NCI-H1417 (cell line): ENCODE measurements around the gene UBE2L3.
"Not testable (repeated sequence)": the region's sequence is repeated elsewhere in the genome, so short reads cannot be mapped to it uniquely, and the experiment has no call there.

Source experiments
- DNase-seq, 3 experiments: peaks; one replicate each; lab custom pipeline; 2025; lab: John Stamatoyannopoulos, UW

UBE2L3 gene

DNA sequence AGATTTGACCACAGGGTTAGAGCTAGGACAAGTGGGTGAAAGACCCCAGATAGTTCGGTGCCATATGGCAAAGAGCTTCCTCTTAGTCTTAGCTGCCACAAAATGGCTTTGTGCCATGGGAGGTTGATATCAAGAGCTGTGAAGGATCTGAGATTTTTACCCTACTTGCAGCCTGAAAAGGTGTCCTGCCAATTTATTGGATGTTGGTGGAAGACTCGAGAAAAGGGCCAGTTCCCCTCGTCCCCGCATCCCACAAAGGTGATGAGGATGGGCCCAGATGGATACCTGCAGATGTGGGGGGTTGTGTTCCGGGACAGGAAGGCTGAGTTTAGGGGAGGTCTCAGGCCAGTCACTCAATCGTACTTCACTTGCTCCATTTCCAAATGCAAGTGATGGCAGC, 35.1 kb downstream of the UBE2L3 start:
- DNase-seq = no peak

DNA sequence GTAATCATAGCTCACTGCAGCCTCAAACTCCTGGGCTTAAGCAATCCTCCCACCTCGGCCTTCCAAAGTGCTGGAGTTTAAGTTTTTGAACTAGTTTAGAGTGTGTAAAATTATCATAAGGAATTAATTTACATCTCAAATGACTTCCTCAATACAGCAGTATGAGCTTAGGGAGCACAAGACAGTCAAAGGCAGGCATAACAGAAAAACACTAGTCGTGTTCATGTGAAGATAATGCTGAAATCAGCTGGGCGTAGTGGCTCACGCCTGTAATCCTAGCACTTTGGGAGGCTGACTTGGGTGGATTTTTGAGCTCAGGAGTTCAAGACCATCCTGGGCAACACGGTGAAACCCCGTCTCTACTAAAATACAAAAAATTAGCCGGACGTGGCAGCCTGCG, 36.5 kb downstream of the UBE2L3 start:
- DNase-seq = no peak

DNA sequence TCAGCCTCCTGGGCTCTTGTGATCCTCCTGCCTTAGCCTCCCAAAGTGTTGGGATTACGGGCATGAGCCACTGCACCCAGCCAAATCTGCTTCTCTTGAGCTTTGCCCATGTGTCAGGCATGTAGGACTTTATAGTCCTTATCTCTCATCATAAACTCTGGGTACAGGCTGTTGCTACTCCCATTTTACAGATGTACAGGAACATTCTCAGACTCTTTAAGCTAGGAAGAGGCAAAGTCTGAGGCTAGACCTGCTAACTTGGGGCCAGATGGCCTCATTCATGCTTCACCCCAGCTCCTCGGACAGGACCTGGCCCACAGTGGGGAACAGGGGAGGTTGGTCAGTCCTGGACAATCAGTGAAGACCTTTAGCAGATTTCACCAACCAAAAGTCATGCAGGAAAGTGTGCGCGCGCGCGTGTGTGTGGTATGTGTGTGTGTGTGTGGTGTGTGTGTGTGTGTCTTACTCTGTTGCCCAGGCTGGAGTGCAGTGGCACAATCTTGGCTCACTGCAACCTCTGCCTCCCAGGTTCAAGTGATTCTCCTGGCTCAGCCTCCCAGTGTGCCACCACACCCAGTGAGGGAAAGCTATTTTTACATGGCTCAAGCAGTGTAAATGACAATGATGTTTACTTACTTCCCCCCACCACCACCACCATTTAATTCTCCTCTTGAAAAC, 38.5 kb downstream of the UBE2L3 start:
- no peak for DNase-seq

DNA sequence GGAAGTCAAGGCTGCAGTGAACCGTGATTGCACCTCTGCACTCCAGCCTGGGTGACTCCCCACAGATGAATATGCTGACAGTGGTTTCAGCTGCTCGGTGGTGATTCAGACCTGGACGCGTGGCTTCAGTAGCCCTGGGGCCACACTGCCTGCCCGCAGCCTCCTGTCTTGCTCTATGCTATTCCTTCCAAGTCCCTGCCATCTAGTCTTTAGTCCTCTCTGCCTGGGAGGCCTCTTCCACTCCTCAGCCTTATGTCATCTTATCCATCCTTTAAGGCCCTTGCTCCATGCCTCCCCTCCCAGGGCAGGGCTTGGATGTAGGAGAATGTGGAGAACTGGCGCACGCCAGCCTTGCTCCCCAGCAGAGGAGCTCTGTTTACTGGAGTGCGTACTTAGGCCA, 39.3 kb downstream of the UBE2L3 start:
- DNase-seq = no peak

DNA sequence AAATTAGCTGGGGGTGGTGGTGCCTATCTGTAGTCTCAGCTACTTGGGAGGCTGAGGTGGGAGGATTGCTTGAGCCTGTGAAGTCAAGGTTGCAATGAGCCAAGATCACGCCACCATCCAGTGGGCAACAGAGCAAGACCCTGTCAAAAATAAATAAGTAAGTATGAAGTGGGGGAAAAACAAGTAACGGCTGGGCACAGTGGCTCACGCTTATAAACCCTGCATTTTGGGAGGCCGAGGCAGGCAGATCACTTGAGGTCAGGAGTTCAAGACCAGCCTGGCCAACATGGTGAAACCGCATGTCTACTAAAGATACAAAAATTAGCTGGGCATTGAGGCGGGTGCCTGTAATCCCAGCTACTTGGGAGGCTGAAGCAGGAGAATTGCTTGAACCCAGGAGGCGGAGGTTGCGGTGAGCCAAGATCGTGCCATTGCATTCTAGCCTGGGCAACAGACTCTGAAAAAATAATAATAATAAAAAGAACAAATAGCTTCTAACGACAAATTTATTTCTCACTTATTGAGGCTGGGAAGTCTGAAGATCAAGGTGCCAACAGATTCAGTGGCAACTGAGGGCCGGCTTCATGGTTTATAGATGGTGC, 42.1 kb downstream of the UBE2L3 start:
- not testable (repeated sequence) for DNase-seq

DNA sequence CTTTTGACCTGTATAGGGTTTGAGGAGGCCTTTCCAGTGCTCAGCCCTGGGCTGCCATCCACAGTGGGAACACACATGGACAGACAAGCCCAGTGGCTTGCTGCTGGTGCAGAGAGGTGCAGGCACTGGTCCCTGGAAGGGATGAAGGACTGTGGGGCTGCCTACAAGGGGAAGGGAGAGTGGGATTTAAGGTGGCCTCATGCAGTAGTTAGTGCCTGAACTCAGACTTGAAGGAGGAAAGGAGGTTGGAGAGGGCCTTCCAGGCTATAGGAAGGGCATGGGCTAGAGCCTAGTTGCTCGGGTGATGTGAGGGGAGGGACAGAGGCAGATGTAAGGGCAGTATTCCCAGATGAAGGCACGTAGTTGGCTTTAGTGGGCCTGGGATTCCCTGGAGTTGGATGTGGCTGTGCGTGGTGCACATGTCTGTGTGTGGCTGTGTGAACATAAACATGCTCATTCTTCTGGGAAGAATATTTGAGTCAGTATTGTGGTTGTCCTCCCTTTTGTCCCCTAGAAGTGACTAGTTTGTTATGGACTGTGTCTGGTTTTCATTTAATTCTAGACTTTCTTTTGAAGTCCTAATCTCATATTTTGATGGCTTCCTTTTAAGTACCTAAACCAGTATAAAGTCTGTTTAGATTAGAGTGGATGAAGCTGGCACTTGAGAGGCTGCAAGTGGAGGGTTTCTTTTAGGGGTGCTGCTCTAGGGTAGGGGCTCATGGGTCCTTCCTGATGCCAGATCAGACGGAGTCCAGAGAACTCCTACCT, 43.9 kb downstream of the UBE2L3 start:
- DNase-seq = no peak

DNA sequence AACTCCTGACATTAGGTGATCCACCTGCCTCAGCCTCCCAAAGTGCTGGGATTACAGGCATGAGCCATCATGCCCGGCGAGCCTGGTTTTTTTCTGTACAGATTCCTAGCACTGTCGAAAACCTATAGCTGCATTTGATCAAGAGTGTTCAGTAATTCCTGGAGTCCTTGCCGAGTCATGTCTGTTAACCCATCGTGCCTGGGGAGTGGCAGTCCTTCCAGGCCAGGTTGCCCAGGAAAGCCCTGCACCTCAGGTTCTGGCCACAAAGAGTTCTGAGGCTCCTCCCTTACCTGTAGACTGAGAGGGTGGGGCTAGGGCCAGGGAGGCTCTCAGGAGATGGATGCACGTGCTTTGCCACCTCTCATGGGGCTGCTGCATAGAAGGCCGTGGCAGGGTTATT, 45.3 kb downstream of the UBE2L3 start:
- no peak for DNase-seq

DNA sequence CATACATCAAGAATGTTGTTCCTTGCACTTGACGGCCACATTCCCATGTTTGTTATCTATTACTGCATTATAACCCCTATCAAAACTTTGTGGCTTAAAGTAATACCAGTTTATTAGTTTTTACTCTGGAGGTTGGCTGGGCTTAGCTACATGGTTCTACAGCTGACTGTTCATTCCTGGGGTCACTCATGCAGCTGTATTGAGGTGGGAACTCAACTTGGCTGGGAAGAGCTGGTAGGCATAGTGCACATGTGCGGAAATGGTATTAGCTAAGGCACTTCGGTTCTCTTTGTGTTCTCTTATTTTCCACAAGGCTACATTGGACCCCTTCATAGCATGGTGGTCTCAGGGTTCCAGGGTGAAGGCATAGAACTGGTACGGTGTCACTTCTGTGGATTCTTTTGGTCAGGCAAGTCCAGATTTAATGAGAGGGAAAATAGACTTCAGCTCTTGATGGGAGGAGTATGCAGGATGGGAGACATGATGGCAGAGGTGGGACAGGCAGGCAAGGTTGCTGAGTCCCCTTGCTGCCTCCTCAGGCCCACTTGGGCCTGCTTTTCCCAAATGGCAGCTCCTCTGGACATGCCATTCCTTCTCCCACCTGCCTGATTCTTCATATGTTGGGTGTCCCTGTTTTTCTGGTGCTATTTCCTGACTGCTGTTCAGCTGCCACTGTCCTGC, 46.2 kb downstream of the UBE2L3 start:
- no peak for DNase-seq

DNA sequence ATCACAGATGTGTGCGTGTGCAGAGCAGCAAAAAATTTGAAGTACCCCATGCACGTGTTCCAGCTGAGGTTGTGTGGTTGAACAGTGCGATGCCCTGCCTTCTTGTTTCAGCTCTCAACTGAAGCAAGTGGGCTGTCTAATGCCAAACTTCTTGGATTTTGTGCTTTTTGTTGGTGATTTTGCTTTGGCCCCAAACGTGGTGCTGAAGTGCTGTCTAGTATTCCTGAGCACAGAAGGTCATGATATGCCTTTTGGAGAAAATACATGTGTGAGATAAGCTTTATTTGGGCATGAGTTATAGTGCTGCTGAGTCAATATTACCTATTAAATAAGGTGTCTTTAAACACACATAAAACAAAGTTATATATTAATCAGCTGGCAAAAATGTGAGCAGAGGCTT, 48.2 kb downstream of the UBE2L3 start:
- DNase-seq = no peak

DNA sequence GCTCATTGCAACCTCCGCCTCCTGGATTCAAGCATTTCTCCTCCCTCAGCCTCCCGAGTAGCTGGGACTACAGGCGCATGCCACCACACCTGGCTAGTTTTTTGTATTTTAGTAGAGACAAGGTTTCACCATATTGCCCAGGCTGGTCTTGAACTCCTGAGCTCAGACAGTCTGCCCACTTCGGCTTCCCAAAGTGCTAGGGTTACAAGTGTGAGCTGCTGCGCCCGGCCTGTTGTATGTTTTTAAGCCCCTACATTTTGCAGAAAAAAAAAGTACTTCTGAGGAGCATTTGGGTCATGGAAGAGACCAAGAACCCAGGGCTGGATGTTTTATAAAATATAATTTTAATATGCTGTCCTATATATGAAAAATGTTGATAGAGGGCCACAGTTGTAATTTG, 49.8 kb downstream of the UBE2L3 start:
- not testable (repeated sequence) for DNase-seq

DNA sequence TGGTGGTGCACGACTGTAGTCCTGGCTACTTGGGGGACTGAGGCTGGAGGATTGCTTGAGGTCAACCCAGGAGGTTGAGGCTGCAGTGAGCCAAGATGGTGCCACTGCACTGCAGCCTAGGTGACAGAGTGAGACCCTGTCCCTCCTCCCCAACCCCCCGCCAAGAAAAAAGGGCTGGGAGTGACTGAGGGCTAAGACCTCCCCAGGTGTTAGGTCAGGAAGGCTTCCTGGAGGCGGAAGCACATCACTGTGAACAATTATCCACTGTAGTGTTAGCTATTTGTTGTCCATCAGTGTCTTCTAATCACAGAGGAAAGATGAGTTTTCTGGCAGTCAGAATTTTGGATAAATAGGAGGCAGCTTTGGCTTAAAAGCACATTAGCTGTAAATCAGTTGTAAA, 53.5 kb downstream of the UBE2L3 start:
- DNase-seq = no peak

DNA sequence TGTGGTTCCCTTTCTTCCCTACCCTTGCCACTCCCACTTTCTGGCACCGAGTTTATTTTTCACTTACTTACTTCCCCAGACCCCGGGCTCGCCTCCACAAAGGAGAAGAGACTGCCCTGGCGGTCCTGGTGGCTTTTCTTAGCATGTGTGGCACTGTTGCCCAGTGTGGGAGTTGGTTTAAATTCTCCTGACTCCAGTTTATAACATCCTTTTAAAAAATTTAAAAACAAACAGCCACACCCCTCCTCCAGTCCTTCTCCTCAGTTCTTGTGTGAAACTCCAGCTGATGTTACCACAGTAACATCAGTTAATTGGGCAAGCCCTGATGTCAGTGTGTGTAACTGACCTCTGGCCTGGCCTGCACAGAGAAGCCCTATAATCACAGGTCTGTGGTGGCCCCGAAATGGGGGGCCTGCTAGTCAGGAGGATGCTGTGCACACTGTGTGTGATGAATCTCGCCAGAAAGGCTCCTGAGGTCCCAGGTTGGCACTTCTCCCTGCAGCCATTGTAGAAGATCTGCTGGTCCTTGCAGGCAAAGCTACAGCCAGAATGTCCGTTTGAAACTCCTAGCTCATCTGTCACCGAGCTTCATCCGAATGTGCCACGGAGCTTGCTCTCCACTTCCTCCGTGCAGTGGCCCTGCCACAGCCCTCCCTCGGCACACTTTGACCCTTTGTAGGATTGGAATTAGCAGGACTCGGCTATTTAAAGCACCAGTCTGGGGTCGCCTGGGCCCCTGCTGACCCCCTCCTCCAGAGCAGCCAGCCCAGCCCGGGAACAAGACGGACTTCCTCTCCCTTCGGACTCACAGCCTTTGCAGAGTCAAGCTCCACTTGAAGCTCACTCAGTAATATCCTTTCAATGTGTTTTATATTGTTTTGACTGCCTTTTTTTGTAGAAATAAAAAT, 54.8 kb downstream of the UBE2L3 start:
- DNase-seq = no peak

DNA sequence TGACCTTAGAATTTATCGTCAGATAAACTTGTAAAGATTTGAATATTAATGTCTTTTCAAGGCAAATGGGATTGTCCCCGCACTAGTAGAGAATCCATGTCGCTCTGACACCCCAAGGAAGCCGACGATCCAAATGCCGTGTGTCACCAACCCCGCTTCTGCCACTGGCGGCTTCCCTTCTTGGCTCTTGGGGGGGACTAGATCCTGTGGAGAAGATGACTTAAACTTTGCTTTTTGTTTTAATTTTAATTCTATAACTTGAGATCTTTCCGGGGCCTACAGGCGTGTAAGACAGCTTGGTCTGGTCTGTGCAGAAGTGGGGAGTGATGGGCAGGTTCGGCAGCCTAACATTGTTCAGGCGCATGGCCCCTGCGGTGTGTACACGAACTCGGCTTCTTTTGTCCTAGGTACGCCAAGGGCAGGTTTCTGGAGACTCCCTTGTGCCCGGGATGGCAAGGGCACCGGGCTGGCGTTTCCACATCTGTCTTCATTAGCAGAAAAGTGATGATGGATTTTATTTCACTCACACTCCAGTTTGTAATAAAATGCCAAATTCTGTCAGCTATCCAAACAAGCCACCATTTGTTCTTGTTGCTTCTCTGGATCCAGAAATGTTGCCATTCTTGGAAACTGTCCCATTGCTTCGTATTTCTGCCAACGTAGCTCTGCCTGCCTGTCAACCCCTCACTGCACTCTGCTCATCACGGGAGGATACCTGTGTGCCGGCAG, 55.6 kb downstream of the UBE2L3 start:
- DNase-seq = no peak

DNA sequence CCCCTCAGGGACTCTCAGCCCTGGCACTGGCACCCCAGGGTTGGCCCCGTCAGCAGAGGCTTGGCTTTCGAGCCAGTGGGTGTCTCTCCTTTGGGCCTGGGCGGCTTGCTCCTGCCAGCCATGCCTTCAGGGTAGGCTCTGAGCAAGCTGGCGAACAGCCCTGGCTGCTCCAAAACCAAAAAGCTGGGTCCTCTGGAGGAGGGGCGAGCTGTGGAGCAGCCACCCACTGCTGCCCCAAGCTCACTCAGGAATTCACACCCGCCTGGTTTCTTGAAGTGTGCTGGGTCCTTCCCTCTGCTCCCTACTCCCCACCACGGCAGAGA, 56.1 kb downstream of the UBE2L3 start:
- DNase-seq = no peak

DNA sequence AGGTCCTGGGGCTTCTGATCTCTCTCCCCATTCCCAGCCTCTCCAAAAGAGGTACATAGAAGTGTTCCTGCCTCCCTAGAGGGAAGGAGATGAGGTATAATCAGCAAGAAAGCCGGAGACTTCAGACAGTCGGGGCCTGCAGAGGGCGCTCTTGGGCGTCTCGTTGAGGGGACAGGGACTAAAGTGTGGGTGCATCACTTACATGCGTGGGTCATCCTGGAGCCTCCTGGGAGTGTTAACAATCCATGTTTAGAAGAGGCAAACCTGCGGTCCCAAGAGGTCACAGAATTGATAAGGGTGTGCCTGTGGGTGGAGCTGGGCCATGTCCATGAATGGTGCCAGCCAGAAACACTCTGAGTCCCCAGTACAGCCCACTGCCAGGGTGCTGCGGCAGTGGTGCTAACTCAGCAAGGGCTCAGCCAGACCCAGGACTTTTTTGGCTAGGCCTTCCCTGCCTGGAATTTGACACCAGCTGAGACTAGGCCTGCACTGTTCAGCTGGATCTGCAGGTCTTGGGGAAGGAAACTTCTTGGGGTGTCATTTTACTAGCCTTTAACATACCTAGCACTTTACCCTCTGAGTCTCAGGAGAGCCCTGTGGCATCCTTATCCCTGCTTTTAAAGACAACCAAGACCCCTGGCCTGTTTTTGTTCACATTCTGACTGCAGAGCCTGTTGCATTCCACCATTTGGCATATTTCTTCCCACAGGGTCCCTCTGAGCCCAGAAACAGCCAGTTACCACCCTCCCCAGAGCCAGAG, 56.8 kb downstream of the UBE2L3 start:
- no peak for DNase-seq

DNA sequence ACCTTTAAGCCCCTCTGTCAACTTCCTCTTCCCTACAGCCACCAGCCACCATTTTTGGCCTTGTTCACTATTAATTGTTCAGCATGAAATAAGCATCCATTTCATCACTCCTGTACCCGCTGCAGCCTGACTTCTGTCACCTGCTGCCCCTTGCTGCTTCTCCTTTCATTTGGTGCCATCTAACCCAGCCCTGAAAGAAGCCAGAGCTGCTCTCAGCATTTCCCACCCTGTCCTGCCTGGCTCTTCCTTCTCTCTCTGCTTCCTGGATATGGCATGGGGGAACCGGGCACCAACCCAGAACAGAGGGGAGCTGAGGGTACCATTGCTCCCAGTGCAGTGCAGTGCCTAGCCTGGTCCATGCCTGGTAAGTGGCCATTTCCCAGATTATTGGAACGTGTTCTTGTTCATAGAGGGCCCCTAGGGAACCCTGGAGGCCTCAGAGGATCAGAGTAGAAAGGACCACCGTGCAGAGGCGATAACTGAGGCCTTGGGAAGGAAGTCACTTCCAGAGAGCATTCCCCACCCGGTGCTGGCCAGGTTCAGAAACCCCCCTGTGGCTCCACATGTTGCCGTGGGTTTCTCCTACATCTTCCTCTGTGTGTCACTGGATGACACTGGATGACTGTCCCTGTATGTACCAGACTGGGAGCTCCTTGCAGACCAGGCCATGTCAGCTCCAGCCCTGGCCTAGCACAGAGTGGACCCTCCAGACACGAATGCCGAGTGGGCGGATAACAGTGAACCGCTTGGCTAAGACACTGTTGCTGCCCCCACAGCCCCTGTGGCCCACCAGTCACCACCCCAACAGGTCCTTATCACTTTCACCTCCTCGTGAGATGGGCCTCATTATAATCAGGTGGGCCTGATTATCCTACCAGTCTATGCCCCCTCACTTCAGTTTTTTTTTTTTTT, 57.6 kb downstream of the UBE2L3 start:
- no peak for DNase-seq

DNA sequence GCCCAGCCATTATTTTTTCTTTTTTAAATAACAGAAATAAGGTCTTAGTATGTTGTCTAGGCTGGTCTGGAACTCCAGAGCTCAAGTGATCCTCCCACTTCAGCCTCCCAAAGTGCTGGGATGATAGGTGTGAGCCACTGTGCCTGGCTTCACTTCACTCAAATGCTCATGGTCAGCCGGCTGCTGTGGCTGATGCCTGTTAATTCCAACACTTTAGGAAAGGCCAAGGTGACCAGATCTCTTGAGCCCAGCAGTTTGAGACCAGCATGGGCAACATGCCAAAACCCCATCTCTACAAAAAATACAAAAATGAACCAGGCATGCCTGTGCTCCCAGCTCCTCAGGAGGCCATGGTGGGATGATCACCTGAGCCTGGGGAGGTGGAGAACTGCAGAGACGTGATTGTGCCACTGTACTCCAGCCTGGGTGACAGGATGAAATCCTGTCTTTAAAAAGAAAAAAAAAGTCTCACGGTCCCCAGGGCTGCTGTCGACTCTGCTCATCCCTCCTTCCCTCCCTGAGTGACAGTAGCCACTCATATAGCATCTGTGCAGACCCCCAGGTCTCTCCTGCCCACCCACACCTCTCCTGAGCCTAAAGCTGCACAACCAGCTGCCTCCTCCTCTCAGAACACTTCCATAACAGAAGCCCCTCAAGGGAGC, 58.7 kb downstream of the UBE2L3 start:
- DNase-seq = no peak

DNA sequence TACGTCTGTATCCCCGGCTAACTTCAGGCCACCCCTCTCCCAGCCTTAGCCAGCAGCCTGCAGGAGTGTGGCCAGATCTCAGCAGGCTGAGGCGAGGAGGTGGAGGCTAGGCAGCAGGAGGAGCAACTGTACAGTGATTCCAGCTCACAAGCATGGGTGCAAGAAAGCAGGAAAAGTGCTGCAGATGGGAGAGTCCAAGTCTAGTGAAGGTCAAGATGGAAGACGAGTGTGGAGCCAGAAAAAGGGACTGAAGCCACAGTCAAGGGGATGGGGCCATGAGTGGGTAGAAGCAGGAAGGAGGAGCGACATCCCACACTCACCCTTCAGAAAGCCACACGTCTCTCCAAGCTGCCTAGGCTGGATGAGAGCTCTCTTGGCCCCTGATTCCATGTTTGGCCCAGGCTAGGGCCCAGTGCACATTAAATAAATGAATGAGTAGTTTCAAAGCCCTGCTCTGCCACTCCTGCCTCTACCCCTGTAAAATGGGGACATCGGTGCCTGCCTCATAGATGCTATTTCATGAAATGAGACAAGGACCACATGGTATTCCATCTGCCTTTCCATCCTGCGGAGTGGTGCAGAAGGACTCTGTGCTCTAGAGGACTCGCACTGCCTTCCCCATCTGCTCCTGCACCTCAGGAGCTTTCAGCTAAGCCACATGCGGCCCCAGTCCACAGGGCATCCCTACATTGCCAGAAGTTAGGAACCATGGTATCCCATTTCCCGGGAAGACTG, 59.4 kb downstream of the UBE2L3 start:
- DNase-seq = no peak
